GM19328 (cell line): ENCODE data around the gene CA9.
A peak's percentile ranks its signal among the peaks of the same experiment; 100 is the strongest.

Experiments
- ATAC-seq: cut with Tn5 transposase; IDR thresholded peaks from one replicate; pipeline ENCODE4 v1.9.1; 2021; ENCODE audit warnings: mild to moderate bottlenecking, moderate library complexity; ENCODE audit not compliant: unreplicated experiment

The CA9 gene

DNA sequence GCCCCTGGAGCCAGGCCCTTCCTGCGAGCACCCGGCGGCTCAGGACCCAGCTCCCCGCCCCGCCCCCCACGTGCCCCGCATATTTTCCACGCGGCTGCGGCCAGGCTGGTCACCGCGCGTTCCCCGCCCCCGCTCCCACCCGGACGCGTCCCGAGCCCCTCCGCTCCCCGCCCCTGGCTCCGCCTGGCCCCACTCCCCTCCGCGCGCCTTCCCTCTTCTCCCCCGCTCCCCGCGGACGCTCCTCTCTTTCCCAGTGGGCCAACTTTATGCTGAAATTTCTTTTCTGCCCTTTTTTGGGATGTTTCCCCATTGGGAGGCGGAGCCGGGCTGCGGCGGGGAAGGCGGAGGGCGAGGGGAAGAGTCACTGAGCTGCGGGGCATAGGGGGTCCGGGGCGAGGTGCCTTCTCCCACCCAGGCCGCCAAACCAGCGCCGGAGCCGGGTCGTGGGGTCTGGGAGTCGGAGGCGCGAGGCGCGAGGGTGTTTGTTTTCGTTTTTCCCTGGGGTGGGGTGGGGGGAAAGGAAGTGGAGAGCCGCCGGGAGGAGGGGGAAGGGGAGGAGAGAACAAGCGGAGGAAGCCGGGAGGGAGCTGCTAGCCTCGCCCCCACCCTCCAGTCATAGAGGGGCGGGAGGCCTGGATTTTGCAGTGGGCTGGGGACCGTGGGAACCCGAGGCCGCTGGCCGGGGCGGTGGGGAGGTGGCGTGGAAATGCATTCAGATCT is 17.0 kb downstream of the CA9 start:
- ATAC-seq, result no peak

DNA sequence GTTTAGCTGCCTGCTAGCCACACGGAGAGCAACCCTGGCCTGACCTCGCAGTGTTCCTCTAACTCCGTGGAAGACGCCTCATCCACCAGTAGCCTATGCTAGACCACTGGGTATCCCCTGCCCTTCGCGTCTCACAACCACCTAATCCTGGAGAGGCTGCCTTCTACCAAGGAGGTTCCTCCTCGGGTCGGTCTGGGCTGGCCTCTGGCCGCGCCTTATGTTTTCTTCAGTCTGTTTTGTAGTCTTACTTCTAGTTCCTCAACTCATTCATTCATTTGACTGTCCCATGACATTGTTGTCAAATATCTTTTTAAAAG is 17.6 kb downstream of the CA9 start:
- ATAC-seq, result no peak

DNA sequence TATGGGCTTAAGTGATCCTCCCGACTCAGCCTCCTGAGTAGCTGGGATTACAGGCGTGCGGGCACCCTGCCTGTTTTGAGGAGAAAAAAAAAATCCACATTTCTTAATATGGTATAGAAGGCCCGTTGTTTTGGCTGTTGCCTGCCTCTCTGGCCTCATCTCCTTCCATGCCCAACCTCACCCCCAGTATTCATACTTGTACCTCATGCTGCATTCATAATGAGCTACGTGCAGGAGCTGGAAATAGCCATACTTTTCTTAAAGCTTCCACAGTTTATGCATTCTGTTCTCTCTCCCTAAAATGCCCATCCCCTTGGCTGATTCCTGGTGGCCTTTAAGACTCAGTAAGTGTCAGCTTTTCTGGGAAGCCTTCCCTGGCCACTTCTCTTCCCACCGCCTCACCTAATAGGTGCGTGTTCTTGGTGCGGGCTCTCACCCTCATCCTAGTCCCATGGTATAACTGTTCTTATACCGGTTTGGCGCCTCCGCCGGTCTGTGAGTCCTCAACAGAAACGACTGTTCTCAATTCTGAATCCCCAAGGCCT is 18.1 kb downstream of the CA9 start:
- no peak for ATAC-seq

DNA sequence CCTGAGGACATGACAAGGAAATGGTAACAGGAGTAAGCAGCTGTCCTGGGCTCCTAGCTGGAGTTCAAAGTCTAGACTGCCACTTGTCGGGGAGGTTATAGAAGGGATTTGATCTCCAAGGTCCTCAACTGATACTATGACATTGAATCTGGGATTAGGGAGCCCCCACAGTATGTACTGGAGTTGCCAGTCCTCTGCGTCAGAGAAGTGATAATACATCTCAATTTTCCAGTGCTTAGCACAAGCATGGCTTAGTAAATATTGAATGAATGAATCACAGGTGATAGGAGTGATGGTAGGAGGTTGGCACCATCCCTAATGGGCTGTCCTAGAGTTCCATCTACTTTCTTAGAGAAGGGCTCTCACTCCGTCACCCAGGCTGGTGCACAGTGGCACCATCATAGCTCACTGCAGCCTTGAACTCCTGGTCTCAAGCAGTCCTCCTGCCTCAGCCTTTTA is 22.2 kb downstream of the CA9 start:
- ATAC-seq, result no peak

DNA sequence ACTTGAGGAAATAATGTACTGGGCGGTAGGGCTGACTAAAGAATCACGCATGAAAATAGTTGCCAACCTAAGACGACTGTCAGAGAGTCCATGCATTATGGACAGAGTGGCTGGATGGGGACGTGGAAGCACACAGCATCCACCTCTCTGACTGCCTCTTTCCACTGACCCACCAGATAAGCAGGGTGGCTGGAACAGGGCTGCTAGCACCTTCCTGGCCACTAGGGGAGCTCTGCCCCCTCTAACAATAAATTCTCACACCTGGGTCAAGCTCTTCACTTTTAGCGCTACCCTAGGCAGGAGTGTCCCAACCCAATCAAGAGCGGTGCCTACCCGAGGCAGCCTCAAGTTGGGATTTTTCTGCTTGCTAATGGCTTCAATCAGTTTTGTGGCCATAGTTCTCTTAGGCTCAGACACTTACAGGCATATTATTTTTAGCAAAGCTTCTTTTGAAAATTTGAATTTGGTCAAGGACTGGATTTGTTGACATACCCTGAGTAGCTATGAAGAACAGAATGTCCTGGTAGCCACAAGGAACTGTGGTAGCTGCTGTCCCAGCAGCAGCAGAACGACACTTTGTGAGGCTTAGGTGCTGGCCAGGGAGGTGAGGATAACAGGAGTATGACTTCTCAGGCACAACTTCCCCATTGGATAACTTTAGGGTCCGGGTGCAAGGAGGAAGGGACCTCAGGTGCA is 22.9 kb downstream of the CA9 start:
- peak; percentile 70 for ATAC-seq

DNA sequence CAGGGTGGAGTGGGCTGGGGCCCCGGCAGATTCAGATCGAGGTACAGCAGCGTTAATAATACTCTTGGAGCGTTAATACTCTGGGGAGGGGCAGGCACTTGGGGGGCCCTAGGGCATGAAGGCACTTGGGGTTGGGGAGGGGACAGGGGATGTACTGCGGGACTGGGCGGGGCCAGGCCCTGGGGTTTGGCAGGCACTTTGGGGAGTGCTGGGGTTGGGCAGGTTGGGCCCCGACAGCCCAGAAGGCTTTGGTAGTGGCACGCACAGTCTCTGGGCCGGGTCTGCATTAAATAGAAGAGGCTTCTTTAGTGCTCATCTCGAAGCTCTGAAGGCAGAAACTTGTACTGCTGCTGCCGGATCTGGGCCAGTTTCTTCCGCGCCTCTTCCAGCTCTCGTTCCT is 23.8 kb downstream of the CA9 start:
- ATAC-seq, result no peak

DNA sequence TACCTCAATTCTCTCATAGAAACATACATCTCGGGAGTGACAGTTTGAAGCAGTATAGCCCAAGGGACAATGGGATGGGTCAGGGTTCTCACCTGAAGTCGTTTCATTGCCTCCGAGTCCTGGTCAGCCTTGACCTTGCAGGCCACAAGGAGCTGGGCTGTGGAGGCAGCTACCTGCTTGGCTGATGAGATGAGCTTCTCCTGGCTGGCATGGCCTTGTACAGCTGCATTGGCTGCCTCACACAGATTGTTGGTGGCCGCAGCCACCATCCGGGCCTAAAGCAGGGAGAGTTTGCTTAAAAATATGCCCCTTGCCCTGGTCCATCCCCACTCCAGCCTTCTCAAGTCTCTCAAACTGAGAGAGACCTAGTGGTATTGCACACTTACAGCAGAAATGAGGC is 24.5 kb downstream of the CA9 start:
- no peak for ATAC-seq

DNA sequence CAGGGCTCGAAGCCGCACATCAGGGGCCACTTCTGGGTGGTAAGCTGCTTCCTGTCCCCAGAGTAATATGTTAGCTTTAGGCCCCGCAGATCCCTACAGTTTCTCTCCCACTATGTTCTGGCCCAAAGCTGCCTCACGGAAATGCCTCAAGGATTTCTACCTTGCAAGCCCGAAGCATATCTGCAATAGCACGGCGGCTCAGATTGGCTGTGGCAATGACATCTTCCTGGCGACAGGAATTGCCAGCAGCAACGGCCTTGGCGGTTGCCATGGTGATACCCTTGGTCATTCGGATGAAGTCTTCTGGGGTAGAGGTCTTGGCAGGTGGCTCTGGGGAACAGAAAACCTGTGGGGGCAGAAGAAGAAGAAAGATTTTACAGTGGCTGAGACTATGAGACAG is 26.3 kb downstream of the CA9 start:
- ATAC-seq, result no peak

DNA sequence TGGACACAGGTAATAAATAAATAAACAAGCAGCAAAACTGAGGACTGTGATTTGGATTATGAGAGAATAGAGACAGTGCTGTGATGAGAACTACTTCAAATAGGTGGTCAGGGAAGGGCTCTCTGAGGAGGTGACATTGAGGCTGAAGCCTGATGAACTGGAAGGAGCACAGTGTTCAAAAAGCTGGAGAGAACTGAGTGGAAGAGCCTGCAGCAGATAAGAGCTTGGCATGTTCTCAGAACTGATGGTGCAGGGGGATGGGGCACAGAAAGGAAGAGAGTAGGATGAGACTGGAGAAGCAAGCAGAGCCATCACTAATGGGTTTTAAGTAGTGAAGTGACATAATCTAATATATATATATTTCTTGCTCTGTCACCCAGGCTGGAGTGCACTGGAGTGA is 27.2 kb downstream of the CA9 start:
- no peak for ATAC-seq

DNA sequence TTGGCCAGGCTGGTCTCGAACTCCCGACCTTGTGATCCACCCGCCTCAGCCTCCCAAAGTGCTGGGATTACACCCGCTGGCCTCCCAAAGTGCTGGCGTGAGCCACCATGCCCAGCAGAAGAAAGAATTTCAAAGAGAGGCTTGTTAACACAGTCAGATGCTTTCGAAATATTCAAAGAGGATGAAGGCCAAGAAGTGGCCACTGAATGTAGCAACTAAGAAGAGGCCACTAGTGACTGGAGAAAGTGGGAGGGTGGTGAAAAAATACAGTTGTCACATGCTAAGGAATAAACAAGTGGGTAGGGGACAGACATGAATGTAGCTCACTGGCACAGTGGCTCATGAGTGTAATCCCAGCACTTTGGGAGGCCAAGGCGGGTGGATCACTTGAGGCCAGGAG is 29.0 kb downstream of the CA9 start:
- no peak for ATAC-seq

DNA sequence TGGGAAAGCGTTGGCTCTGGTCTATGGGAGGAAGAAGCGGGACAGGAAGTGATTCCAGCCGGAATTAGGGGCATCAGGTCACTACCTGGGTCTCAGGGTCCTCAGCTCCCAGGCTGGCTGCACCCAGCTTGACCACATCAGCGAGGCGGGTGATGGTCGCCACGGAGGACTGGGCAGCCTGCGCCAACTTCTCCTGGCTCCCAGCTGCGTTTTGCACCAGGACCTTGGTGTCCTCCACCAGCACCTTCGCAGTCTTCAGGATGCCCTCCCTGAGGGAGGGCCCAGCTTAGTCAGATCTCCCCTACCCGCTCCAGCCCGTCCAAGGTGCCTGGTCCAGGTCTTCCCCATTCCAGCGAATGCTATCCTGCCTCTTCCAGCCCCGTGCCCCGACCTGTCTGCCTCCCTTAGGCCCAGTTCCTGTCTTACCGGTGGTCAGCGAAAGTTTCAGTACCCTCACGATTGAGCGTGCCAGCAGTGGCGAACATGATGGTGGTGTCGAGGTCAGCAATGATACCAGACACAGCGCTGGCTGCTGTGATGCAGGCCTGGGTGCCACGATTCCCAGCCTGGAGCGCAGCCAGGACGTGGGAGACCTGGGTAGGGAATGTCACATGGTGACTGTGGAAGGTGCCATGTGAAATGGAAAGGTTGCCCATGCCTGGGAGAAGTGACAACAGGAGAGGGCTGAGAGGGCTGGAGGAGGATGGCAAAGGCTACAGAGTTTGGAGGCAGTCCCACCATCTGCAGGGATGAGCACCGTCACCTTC is 30.4 kb downstream of the CA9 start:
- ATAC-seq, result no peak

DNA sequence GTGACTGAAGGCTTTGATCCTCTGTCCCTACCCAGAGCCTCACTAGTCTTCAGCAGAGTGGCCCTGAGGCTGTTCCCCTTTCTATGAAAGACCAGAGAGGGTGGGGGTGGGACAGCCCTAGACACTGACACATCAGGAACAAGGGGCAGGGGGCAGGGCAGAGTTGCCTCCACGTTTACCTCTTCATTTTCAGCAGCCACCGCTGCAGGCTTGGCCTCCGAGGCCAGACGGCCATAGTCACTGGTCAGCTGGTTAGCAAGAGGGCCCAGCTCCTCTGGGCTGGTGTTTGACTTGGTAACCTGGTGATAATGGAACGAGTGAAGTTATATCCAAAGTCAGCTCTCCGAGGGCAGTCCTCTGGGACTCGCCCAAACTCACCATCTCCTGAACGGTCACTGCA is 31.6 kb downstream of the CA9 start:
- ATAC-seq, result no peak

DNA sequence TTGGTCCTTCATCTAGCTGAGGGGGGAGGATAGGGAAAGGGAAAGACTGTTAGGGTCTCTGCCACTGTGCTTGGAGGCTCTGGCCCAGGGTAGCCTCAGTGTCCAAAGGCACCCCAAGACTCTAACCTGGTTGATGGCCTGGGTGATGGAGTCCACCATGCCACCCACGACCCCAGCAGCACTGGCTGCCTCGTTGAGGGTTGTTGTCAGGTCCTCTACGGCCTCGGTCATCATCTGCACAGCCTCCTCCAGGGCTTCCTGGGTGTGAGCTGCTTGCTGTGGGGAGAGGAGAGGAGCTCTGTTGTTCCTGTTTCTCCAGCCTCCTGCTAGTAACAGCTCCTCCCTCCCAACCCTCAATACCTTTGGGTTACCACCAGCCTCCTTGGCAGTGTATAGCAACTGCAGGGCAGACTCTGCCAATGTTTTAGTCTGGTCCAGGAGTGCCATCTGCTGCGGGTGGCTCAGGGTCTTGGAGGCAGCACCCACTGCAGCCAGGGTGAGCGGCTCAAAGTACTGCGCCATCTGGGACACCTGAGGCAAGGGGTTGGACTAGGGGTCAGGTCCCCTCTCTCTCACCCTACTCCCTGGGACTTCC is 32.2 kb downstream of the CA9 start:
- ATAC-seq, result no peak

DNA sequence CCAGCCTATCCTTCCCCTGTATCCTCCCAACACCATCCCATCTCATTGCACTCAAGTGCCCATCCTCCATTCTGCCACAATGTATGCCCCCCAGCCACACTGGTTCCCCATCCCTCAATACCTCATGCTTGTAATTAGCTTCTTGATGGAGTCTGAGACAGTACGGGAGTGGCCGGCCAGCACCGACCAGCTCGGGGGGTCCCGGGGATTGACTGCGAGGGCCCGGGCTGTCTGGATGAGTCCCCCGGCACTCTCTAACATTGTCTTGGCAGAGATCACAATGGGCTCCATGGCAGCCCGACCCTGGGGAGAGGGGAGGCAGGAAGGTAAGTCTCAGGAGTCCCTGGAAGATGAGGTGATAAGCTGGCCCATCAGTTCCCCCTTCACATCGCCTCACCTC is 33.2 kb downstream of the CA9 start:
- no peak for ATAC-seq

DNA sequence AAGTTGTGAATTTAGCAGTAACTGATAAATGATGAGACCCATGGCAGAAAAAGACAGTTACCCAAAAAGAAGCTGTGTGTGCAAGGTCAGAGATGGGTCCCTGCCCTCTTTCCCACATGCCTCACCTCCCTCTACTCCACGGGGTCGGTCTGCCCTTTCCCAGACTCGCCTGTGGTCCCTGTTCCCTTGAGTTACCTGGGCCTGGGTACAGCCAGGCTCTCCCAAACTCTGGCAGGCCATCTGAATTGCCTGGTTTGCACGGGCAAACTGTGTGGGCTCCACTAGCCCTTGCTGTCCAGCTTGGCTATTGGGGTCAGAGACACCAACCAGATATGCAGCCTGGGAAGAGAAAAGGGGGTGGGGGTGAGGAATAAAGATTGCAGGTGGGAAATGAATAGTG is 34.4 kb downstream of the CA9 start:
- no peak for ATAC-seq

DNA sequence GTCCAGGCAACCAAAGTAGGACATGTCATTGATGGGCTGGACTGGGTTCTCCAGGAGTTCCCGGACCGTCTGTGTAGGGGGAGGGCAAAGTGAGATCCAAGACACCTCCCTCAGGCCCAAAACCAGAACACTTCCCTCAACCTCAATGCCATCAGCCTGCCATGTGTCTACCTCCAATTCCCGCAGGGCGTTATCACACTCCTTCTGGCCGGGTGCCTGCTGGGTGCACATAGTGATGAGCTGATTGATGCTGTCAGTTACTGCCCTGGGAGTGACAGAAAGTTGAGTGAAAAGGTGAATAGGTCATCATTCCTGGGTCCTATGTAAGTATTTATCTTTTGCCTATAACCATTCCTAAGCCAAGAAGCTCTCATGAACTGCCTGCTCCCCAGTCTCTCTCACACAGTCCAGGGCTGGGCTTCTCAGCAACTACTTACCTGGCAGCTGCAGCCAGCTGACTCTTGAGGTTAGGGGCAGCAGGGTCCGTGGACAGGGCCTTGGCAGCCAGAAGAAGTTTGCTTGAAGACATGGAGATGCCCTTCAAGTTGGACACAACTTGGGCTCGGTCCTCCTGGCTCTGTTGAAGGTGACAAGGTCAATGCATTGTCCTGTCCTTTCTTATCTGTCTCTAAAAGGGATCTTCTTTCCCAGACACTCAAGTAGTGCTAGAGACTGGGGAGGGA is 37.2 kb downstream of the CA9 start:
- ATAC-seq, result no peak

DNA sequence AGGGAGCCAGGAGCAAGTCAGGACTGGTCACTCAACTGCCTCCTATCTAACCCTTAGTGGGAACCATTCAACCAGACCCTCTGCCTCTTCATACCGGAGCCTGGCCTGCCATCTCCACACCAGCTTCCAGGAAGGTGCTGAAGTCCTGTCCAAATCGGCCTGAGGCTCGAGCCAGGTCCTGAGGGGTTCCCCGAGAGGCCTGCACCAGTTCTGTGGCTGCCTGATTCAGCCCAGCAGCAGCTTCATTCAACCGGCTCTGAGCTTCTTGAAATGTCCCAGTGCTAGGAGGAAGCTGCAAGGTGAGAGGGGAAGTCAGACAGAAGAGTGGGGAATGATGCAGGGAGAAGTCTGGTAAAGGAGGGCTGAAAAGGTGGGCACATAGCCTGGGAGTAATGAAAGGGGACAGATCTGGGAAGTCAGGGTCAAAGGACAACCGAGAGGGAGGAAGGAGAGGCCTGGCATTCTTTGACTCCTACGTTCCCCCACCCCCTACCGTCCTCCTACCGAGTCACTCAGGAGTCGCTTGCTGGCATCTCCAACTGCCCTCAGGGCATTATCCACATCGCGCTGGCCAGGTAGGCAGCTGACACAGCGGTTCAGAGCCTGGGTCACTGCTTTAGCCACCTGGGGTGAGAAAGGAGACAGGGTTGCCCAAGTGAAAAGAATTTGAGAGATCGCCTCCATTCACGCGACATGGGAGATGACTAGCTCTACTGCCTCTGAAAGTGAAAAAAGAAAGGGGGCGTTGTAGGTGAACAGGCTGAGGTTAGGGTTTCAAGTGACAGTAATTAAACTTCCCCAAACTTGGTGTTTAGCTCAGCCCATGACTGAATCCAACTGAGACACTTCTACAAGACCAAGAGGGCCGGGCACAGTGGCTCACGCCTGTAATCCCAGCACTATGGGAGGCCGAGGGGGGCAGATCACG is 38.0 kb downstream of the CA9 start:
- no peak for ATAC-seq

DNA sequence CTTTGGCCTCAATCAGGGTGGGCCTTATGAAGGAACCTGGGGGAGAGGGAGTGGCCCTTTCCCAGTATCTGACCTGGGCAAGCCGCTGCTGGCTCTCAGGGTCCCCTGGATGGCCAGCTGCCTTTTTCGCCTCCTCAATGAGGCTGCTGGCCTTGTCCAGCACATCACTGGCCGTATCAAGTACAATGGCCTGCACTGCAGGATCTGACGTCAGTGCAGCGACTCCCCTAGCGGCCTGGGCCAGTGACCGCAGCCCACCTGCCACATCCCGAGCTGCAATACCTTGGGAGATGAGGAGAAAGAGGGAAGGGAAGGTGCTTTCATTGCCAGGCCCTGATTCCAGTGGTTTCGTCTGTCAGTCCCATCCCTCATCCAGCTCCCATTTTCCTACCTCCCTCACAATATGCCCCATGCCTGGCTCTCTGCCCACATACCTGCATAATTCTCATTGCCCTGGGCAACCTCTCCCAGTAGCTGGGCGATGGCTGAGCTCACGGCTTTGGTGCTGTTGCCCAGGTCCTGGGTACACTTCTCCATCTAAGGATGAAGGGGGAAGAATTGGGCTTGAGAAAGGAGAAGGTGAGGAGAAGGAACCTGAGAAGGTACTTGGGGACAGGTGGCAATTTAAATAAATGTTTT is 39.2 kb downstream of the CA9 start:
- ATAC-seq, result no peak

DNA sequence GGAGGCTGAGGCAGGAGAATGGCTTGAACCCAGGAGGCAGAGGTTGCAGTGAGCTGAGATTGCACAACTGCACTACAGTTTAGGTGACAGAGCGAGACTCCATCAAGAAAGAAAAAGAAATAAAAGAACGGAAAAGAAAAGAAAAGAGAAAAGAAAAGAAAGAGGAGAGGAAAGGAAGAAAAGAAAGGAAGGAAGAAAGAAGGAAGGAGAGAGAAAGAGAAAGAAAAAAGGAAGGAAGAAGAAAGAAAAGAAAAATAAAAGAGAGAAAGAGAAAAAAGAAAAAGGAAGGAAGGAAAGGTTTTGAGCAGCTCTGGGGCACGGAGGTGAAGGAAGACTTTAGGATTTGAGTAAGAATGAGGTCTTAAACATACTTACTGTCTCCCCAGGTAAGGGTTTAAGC is 39.9 kb downstream of the CA9 start:
- ATAC-seq, result no peak
